ENCODE results near the gene ARID1B. TPM values are rescaled to one million over a fixed set of nuclear protein-coding genes. Genes with fewer than 3 reads are reported as not detected.
A peak's percentile ranks its signal among the peaks of the same experiment; 100 is the strongest.

Gene ARID1B
- total and polyA plus RNA-seq, 9 of the 15 experiments (the other 6 are each of a cell fraction or from before 2014, with no cell fraction given), result 12.5 to 50.5 (median 25.8) TPM

- peak; percentile 16 for TF ChIP-seq GTF2B (IDR thresholded peaks at IDR 0.05; ENCODE audit: extremely low read depth, insufficient read length)
- no peak; the same call in 1 of the 2 replicates for TF ChIP-seq CC2D1A (IDR thresholded peaks at IDR 0.05)
- TF ChIP-seq E2F1 (CRISPR knock-in tag; IDR thresholded peaks at IDR 0.05), result no peak; the same call in 1 of the 2 replicates
- TF ChIP-seq ETV5 (CRISPR knock-in tag; IDR thresholded peaks at IDR 0.05; ENCODE audit: low read depth), result peak; percentile 36
- no peak for TF ChIP-seq ZNF23 (CRISPR knock-in tag; IDR thresholded peaks at IDR 0.05)
- TF ChIP-seq MLLT1 (IDR thresholded peaks at IDR 0.05), result peak in 1 of 2 experiments; percentile 54; a peak in 2 of 4 replicates
- TF ChIP-seq HDAC1 (IDR thresholded peaks at IDR 0.05), result peak in 1 of 2 experiments; percentile 52; a peak in 1 of 4 replicates
- no peak for TF ChIP-seq SP1 (CRISPR knock-in tag; IDR thresholded peaks at IDR 0.05)
- no peak for TF ChIP-seq ATF3 (IDR thresholded peaks at IDR 0.05)
- 0 out of 2 replicates have a peak, but pooled peaks have one; percentile 49 for TF ChIP-seq ATF3 (CRISPR knock-in tag; conservative IDR thresholded peaks at IDR 0.05)
- TF ChIP-seq NEUROD1 (IDR thresholded peaks at IDR 0.05; ENCODE audit: borderline replicate concordance, low read depth, low read length, partially characterized antibody), result no peak
- TF ChIP-seq MYBL2 (IDR thresholded peaks at IDR 0.05; ENCODE audit: low read depth), result peak; percentile 81
- TF ChIP-seq MYBL2 (CRISPR knock-in tag; IDR thresholded peaks at IDR 0.05; ENCODE audit: borderline replicate concordance), result no peak
- TF ChIP-seq ZBTB26 (CRISPR knock-in tag; IDR thresholded peaks at IDR 0.05), result no peak
- TF ChIP-seq PTBP1 (IDR thresholded peaks at IDR 0.05; ENCODE audit: low read depth, low read length), result no peak
- TF ChIP-seq KLF13 (tag; IDR thresholded peaks at IDR 0.05; ENCODE audit: borderline replicate concordance, low read depth), result no peak
- TF ChIP-seq PRMT5 (CRISPR knock-in tag; IDR thresholded peaks at IDR 0.05), result no peak
- no peak for TF ChIP-seq MCM5 (IDR thresholded peaks at IDR 0.05; ENCODE audit: low read depth)
- peak in 1 of 2 experiments; percentile 32; a peak in 1 of 4 replicates for TF ChIP-seq TEAD1 (CRISPR knock-in tag; IDR thresholded peaks at IDR 0.05)
- no peak for TF ChIP-seq TCF15 (CRISPR knock-in tag; IDR thresholded peaks at IDR 0.05)
- peak; percentile 47; the same call in 1 of the 2 replicates for TF ChIP-seq EP400 (IDR thresholded peaks at IDR 0.05)
- TF ChIP-seq ESRRA (IDR thresholded peaks at IDR 0.05; ENCODE audit: borderline replicate concordance, low read depth), result no peak
- TF ChIP-seq DACH1 (IDR thresholded peaks at IDR 0.05; ENCODE audit: partially characterized antibody), result no peak
Measured at GRCh38 chr6:156780102-156780641, 3.0 kb downstream of the ARID1B start (continued).
